Neural cell (in vitro differentiated cells): ENCODE measurements around the gene ELOVL2. TPM values are rescaled to one million over a fixed set of nuclear protein-coding genes. Genes with fewer than 3 reads are reported as not detected.

Source experiments
- H2AFZ ChIP-seq: fragments of 200-600, 300-800 bp; sonication (generic), shearing (Covaris generic); 2 replicates; pipeline ENCODE4 v1.6.0; 2014; ENCODE audit warnings: low read depth, mild to moderate bottlenecking, antibody characterized with exemption, low read length, moderate library complexity
- H3F3A ChIP-seq: fragments of 200-600 bp; shearing (Covaris generic); 2 replicates; pipeline ENCODE4 v1.6.1; 2016; ENCODE audit warnings: mild to moderate bottlenecking, moderate library complexity, mixed read lengths, antibody characterized with exemption, low read length; ENCODE audit not compliant: insufficient read depth, poor library complexity, severe bottlenecking
- H3K27ac ChIP-seq: fragments of 200-600, 300-800 bp; sonication (generic), shearing (Covaris generic); 2 replicates; pipeline ENCODE4 v1.5.1; 2014; ENCODE audit warnings: mild to moderate bottlenecking, low read length, moderate library complexity
- H3K27me3 ChIP-seq: fragments of 300-800, 200-600 bp; sonication (generic), shearing (Covaris generic); 2 replicates; pipeline ENCODE4 v1.6.0; 2014; ENCODE audit warnings: mild to moderate bottlenecking, low read depth, low read length, moderate library complexity; ENCODE audit not compliant: insufficient read depth
- H3K36me3 ChIP-seq: fragments of 300-800, 200-600 bp; sonication (generic), shearing (Covaris generic); 2 replicates; pipeline ENCODE4 v1.5.1; 2014; ENCODE audit warnings: mild to moderate bottlenecking, antibody characterized with exemption, low read length, moderate library complexity; ENCODE audit not compliant: insufficient read depth
- H3K4me2 ChIP-seq: fragments of 300-800, 200-600 bp; sonication (generic), shearing (Covaris generic); 2 replicates; pipeline ENCODE4 v1.6.0; 2014; ENCODE audit warnings: mild to moderate bottlenecking, low read length
- H3K4me3 ChIP-seq: fragments of 300-800, 200-600 bp; sonication (generic), shearing (Covaris generic); 2 replicates; pipeline ENCODE4 v1.5.1; 2014; ENCODE audit warnings: mild to moderate bottlenecking, low read length, moderate library complexity
- H3K79me2 ChIP-seq: fragments of 200-600 bp; shearing (Covaris generic); replicated peaks from 2 replicates; pipeline ENCODE4 v1.6.0; 2014; ENCODE audit warnings: mild to moderate bottlenecking, low read length, moderate library complexity; ENCODE audit not compliant: insufficient read depth
- H3K9ac ChIP-seq: fragments of 300-800, 200-600 bp; sonication (generic), shearing (Covaris generic); 2 replicates; pipeline ENCODE4 v1.6.1; 2016; ENCODE audit warnings: mild to moderate bottlenecking, low read length, mixed read lengths
- H3K9me2 ChIP-seq: fragments of 200-600 bp; shearing (Covaris generic); 2 replicates; pipeline ENCODE4 v1.6.1; 2016; ENCODE audit warnings: mild to moderate bottlenecking, low read length, mixed read lengths; ENCODE audit not compliant: insufficient read depth
- H3K9me3 ChIP-seq: fragments of 200-600, 300-800 bp; sonication (generic), shearing (Covaris generic); 2 replicates; pipeline ENCODE4 v1.6.1; 2016; ENCODE audit warnings: mild to moderate bottlenecking, mixed run types, low read length, moderate library complexity, mixed read lengths
- H4K20me1 ChIP-seq: fragments of 200-600 bp; shearing (Covaris generic); 2 replicates; pipeline ENCODE4 v1.6.1; 2016; ENCODE audit warnings: mild to moderate bottlenecking, mixed run types; ENCODE audit not compliant: insufficient read depth
- CTCF ChIP-seq: fragments of 450-650 bp; IDR thresholded peaks from 2 replicates; pipeline ENCODE4 v1.5.1; 2014; ENCODE audit warnings: antibody characterized with exemption, mild to moderate bottlenecking, moderate library complexity; ENCODE audit not compliant: poor library complexity, severe bottlenecking
- EP300 ChIP-seq: fragments of 450-650 bp; conservative IDR thresholded peaks from 2 replicates; pipeline ENCODE4 v1.6.1; 2014; ENCODE audit warnings: antibody characterized with exemption, mild to moderate bottlenecking, moderate library complexity; ENCODE audit not compliant: poor library complexity, severe bottlenecking
- EZH2 ChIP-seq: fragments of 200-600, 300-800 bp; shearing (Covaris generic), sonication (generic); IDR thresholded peaks from 2 replicates; pipeline ENCODE4 v1.6.1; 2014; ENCODE audit warnings: antibody characterized with exemption, low read length, borderline replicate concordance, mild to moderate bottlenecking; ENCODE audit not compliant: insufficient read depth, poor library complexity, severe bottlenecking
- MXI1 ChIP-seq: fragments of 450-650 bp; conservative IDR thresholded peaks from 2 replicates; pipeline ENCODE4 v1.6.1; 2014; ENCODE audit warnings: antibody characterized with exemption, mild to moderate bottlenecking; ENCODE audit not compliant: poor library complexity, severe bottlenecking
- POLR2AphosphoS5 ChIP-seq: IDR thresholded peaks from 2 replicates; pipeline ENCODE4 v1.6.1; 2012
- RAD21 ChIP-seq: fragments of 450-650 bp; conservative IDR thresholded peaks from 2 replicates; pipeline ENCODE4 v1.6.1; 2014; ENCODE audit warnings: antibody characterized with exemption, mild to moderate bottlenecking, moderate library complexity
- REST ChIP-seq: IDR thresholded peaks from 2 replicates; pipeline ENCODE4 v1.6.1; 2012; ENCODE audit warnings: borderline replicate concordance
- SMC3 ChIP-seq: fragments of 450-650 bp; conservative IDR thresholded peaks from 2 replicates; pipeline ENCODE4 v1.6.1; 2014; ENCODE audit warnings: antibody characterized with exemption, mild to moderate bottlenecking, moderate library complexity; ENCODE audit not compliant: poor library complexity
- TAF1 ChIP-seq: IDR thresholded peaks from 2 replicates; pipeline ENCODE4 v1.6.1; 2012; ENCODE audit warnings: low read depth
- polyA plus RNA-seq: library from polyadenylated mRNA; depleted of rRNA; stranded (reverse); fragments of >200 nt; gene quantifications from 2 replicates; pipeline ENCODE4 v1.2.3, GENCODE V29; 2014

The ELOVL2 gene
- polyA plus RNA-seq, 1 donor from 2014 or later: 5.4 TPM

GRCh38 chr6:10945845-10946244 lies 98.3 kb downstream of the ELOVL2 start:
- Histone ChIP-seq H3K9me3 (no peaks in the 10 kb centered on the region), H3K27ac (no peak overlapping the region), H2AFZ (no peak overlapping the region), H3K9ac (no peak overlapping the region), H4K20me1 (no peaks in the 10 kb centered on the region), H3F3A (no peaks in the 10 kb centered on the region), H3K36me3 (no peaks in the 10 kb centered on the region), H3K9me2 (no peaks in the 10 kb centered on the region), H3K4me2 (no peak overlapping the region), H3K4me3 (no peak overlapping the region), H3K79me2 (no peaks in the 10 kb centered on the region), H3K27me3 (no peaks in the 10 kb centered on the region)
- no peak for TF ChIP-seq EZH2
- TF ChIP-seq CTCF: no peak
- TF ChIP-seq POLR2AphosphoS5: no peak
- TF ChIP-seq REST: no peak
- TF ChIP-seq TAF1: no peak
- no peak for TF ChIP-seq MXI1
- no peak for TF ChIP-seq EP300
- TF ChIP-seq RAD21: no peak

- Histone ChIP-seq H4K20me1 (no peaks in the 10 kb centered on the region), H2AFZ (no peak overlapping the region), H3K9me2 (no peaks in the 10 kb centered on the region), H3F3A (no peaks in the 10 kb centered on the region), H3K9ac (no peak overlapping the region), H3K27ac (no peak overlapping the region), H3K36me3 (no peaks in the 10 kb centered on the region), H3K9me3 (no peaks in the 10 kb centered on the region), H3K79me2 (no peaks in the 10 kb centered on the region), H3K4me3 (no peak overlapping the region), H3K27me3 (no peaks in the 10 kb centered on the region), H3K4me2 (no peak overlapping the region)
- TF ChIP-seq EP300 (no peak), REST (no peak), TAF1 (no peak), POLR2AphosphoS5 (no peak), SMC3 (no peak), CTCF (no peak), MXI1 (no peak), EZH2 (no peak), RAD21 (no peak)
Observed at GRCh38 chr6:10939840-10940239, 104.3 kb downstream of the ELOVL2 start.
